NCI-H2029 (cell line): ENCODE measurements around the gene MYEF2.
A peak's percentile ranks its signal among the peaks of the same experiment; 100 is the strongest.

Source experiments
- DNase-seq: peaks from one replicate; lab custom pipeline; 2025; lab: John Stamatoyannopoulos, UW

The MYEF2 gene

DNA sequence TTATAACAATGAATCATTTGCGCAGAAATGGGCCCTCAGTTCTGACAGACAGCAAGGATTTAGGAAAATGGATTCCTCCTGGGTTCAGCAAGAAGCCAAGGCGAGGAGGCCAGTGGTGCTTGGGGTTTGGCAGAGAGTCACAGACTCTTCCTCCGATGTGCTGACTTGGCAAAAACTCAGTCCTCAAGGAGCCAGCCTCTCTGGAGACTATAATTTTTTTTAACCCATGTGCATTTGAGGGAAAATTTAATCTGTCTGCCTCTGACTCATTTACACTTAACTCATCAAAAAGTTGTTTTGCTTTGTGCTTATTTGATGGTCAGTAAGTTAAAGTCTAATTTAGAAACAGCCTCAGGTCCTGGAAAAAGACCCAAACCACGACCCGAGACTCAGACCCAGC lies 91.5 kb downstream of the MYEF2 start:
- no peak for DNase-seq

DNA sequence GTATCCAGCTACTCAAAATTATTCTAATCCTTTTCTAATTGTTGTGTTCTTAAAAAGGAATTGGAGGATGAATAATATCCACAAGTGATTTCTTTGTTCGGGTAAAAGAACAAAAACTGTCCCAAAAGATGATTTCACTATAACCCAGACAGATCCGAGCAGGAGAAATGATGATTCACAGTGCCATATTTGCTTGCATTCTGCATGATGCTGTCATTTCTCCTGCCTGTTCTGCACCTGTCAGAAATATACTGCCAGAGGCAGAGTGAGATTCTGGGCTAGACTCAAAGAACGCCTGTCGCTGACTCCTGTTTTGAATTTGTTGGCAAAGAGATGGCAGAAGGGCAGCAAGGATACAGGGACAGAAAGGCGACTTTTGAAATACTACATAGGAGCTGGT lies 92.0 kb downstream of the MYEF2 start:
- DNase-seq: no peak

GRCh38 chr15:48085591-48085930 lies 92.5 kb downstream of the MYEF2 start:
- DNase-seq: no peak

DNA sequence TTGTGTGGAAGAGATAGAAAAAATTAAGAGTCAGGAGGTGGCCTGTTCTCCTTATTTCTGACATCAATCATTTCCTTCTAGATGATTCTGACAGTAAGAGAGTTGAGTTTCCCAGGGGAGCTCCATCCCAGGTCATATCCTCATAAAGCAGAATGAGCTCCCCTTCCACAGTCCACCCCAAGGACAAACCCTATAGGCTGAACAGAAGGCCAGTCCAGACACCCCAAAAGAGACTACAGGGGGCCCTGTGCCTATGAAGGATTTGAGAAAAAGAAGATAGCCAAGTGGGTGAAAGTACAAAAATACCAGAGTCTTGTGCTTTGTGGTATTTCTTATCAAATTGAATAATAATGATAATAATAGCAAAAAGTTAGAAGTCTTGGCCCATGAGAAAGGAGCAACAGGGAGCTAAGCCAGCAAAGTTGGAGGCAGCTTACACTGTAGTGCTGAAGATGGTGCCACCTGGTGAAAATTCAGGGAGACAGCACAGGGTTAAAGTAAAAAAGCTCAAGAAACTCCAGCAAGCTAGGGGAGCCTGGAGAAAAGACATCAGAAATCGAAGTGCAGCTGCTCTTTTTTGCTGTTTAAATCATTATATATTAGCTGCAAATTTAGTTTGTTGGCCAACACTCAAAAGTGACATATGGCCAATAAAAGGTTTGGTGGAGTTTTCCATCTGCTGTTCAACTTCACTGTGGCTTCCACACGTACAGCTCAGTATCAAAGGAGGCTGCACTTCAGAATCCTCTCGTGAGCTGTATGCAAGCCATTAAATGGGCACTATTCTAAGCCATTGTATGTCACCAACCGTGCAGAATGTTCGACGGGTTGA lies 93.1 kb downstream of the MYEF2 start:
- DNase-seq: peak; percentile 8
